ENCODE measurements around the gene ZNF426. TPM values are rescaled to one million over a fixed set of nuclear protein-coding genes. Genes with fewer than 3 reads are reported as not detected.
"Not testable (repeated sequence)": the region's sequence is repeated elsewhere in the genome, so short reads cannot be mapped to it uniquely, and the experiment has no call there.

ZNF426 gene
- total RNA-seq, 1 donor from 2014 or later: 31.1 TPM

DNA sequence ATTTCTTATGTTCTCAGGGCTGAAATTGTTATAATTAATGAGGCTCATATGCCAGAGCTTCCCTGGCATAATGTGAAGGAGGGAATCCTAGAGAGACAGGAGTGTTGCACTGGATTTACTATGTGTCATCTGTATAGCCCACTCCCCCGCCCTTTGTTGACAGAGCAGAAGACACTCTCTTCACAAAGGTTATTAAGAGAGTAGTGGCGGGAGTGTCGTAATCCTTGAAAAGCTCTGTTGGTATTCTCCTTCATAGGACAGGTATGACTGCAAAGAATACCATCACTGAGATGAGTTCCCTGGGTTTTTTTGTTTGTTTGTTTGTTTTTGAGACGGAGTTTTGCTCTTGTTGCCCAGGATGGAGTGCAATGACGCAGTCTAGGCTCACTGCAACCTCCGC is 31.8 kb upstream of the ZNF426 start:
- Mint-ChIP-seq H3K4me1 (ENCODE audit: unreplicated experiment) (peaks cover 3% of the 10 kb centered on the region), H3K27ac (ENCODE audit: unreplicated experiment) (no peak overlapping the region), H3K9me3 (ENCODE audit: unreplicated experiment) (peaks cover 23% of the 10 kb centered on the region), H3K4me3 (ENCODE audit: unreplicated experiment) (no peak overlapping the region), H3K27me3 (ENCODE audit: unreplicated experiment) (peaks cover 2% of the 10 kb centered on the region), H3K36me3 (ENCODE audit: low read depth, unreplicated experiment) (peaks cover 68% of the 10 kb centered on the region)
- no peak for DNase-seq (ENCODE audit: low spot score)
- TF ChIP-seq CTCF (IDR thresholded peaks at IDR 0.05; ENCODE audit: unreplicated experiment): no peak

DNA sequence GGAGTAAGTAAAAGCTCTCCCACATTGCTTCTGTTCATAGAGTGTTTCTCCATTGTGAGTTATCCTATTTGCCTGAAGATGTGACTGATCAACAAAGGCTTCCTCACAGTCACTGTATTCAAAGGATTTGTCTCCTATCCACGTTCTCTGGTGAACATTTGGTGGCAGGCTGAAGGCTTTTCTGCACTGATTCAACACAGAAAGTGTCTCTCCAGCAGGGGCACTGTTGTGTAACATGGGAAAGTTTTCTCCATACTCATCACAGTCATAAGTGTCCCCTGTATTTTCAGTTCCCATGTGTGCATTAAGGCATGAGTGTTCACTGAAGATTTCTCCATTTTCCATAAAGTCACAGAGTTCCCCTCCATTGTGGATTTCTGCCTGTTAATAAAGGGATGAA is 28.3 kb upstream of the ZNF426 start:
- Mint-ChIP-seq H3K9me3 (ENCODE audit: unreplicated experiment) (peaks cover 35% of the 10 kb centered on the region), H3K27me3 (ENCODE audit: unreplicated experiment) (peaks cover 4% of the 10 kb centered on the region), H3K27ac (ENCODE audit: unreplicated experiment) (no peak overlapping the region), H3K4me1 (ENCODE audit: unreplicated experiment) (no peaks in the 10 kb centered on the region), H3K4me3 (ENCODE audit: unreplicated experiment) (peak overlapping the region; percentile 82), H3K36me3 (ENCODE audit: low read depth, unreplicated experiment) (peaks cover 76% of the 10 kb centered on the region)
- no peak for TF ChIP-seq CTCF (IDR thresholded peaks at IDR 0.05; ENCODE audit: unreplicated experiment)
- no peak for DNase-seq (ENCODE audit: low spot score)

- Mint-ChIP-seq H3K36me3 (ENCODE audit: low read depth, unreplicated experiment) (peaks cover 77% of the 10 kb centered on the region), H3K27ac (ENCODE audit: unreplicated experiment) (no peak overlapping the region), H3K4me1 (ENCODE audit: unreplicated experiment) (no peaks in the 10 kb centered on the region), H3K27me3 (ENCODE audit: unreplicated experiment) (peaks cover 4% of the 10 kb centered on the region), H3K4me3 (ENCODE audit: unreplicated experiment) (peak overlapping the region; percentile 82), H3K9me3 (ENCODE audit: unreplicated experiment) (peaks cover 35% of the 10 kb centered on the region)
- TF ChIP-seq CTCF (IDR thresholded peaks at IDR 0.05; ENCODE audit: unreplicated experiment): no peak
- no peak for DNase-seq (ENCODE audit: low spot score)
Measured at GRCh38 chr19:9565900-9566705, 27.7 kb upstream of the ZNF426 start.

- H3K9me3 Mint-ChIP-seq (ENCODE audit: unreplicated experiment): peaks cover 6% of the 10 kb centered on the region
- H3K27me3 Mint-ChIP-seq (ENCODE audit: unreplicated experiment): peaks cover 4% of the 10 kb centered on the region
- DNase-seq (ENCODE audit: low spot score): no peak
- TF ChIP-seq CTCF (IDR thresholded peaks at IDR 0.05; ENCODE audit: unreplicated experiment): no peak
- peaks cover 21% of the 10 kb centered on the region for H3K36me3 Mint-ChIP-seq (ENCODE audit: low read depth, unreplicated experiment)
- no peak overlapping the region for H3K4me3 Mint-ChIP-seq (ENCODE audit: unreplicated experiment)
- H3K4me1 Mint-ChIP-seq (ENCODE audit: unreplicated experiment): no peaks in the 10 kb centered on the region
- no peak overlapping the region for H3K27ac Mint-ChIP-seq (ENCODE audit: unreplicated experiment)
Measured at GRCh38 chr19:9552536-9553274, 14.3 kb upstream of the ZNF426 start.

DNA sequence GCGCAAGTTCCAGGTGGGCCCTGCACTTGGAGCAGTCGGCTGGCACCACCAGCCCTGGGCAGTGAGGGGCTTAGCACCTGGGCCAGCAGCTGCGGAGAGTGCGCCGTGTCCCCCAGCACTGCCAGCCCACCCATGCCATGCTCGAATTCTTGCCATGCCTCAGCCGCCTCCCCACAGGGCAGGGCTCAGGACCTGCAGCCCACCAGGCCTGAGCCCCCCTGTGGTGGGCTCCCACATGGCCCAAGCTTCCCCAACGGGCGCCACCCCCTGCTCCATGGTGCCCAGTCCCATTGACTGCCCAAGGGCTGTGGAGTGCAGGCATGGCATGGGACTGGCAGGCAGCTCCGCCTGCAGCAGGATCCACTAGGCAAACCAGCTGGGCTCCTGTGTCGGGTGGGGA is 9.4 kb upstream of the ZNF426 start:
- TF ChIP-seq CTCF (IDR thresholded peaks at IDR 0.05; ENCODE audit: unreplicated experiment): no peak
- Mint-ChIP-seq H3K4me3 (ENCODE audit: unreplicated experiment) (no peak overlapping the region), H3K27me3 (ENCODE audit: unreplicated experiment) (peaks cover 4% of the 10 kb centered on the region), H3K4me1 (ENCODE audit: unreplicated experiment) (no peaks in the 10 kb centered on the region), H3K9me3 (ENCODE audit: unreplicated experiment) (peaks cover 11% of the 10 kb centered on the region), H3K36me3 (ENCODE audit: low read depth, unreplicated experiment) (peaks cover 27% of the 10 kb centered on the region), H3K27ac (ENCODE audit: unreplicated experiment) (no peak overlapping the region)
- DNase-seq (ENCODE audit: low spot score): no peak

GRCh38 chr19:9541281-9541680 is 2.8 kb upstream of the ZNF426 start:
- Mint-ChIP-seq H3K4me1 (ENCODE audit: unreplicated experiment) (peaks cover 20% of the 10 kb centered on the region), H3K36me3 (ENCODE audit: low read depth, unreplicated experiment) (peaks cover 24% of the 10 kb centered on the region), H3K27me3 (ENCODE audit: unreplicated experiment) (peaks cover 13% of the 10 kb centered on the region), H3K9me3 (ENCODE audit: unreplicated experiment) (peaks cover 15% of the 10 kb centered on the region)
- not testable (repeated sequence) for DNase-seq (ENCODE audit: low spot score); H3K4me3 Mint-ChIP-seq (ENCODE audit: unreplicated experiment); H3K27ac Mint-ChIP-seq (ENCODE audit: unreplicated experiment)

- Mint-ChIP-seq H3K27ac (ENCODE audit: unreplicated experiment) (peak overlapping the region; percentile 86), H3K4me1 (ENCODE audit: unreplicated experiment) (peaks cover 20% of the 10 kb centered on the region), H3K9me3 (ENCODE audit: unreplicated experiment) (peaks cover 27% of the 10 kb centered on the region)
Measured at GRCh38 chr19:9539921-9540320, 1.5 kb upstream of the ZNF426 start.

More at GRCh38 chr19:9539921-9540320, 1.5 kb upstream of the ZNF426 start:
- Mint-ChIP-seq H3K4me3 (ENCODE audit: unreplicated experiment) (peak overlapping the region; percentile 99), H3K27me3 (ENCODE audit: unreplicated experiment) (peaks cover 15% of the 10 kb centered on the region), H3K36me3 (ENCODE audit: low read depth, unreplicated experiment) (peaks cover 36% of the 10 kb centered on the region)
- not testable (repeated sequence) for DNase-seq (ENCODE audit: low spot score)
